GM12878 (cell line): ENCODE results near the gene CDKL1.

Source experiments
- EZH2 ChIP-seq: IDR thresholded peaks from 2 replicates; pipeline ENCODE4 v1.6.1; 2012; ENCODE audit warnings: low read depth, mild to moderate bottlenecking, control low read depth, inconsistent platforms, low read length, borderline replicate concordance; ENCODE audit not compliant: control insufficient read depth
- FOS ChIP-seq: IDR thresholded peaks from 3 replicates; pipeline ENCODE4 v1.6.1; 2011; ENCODE audit warnings: borderline replicate concordance; ENCODE audit not compliant: insufficient read length; ENCODE audit errors: extremely low read depth
- HDAC2 ChIP-seq: fragments of 200-600 bp; sonication (generic); IDR thresholded peaks from 2 replicates; pipeline ENCODE4 v1.6.1; 2017
- MYC ChIP-seq: IDR thresholded peaks from 2 replicates; pipeline ENCODE4 v1.6.1; 2011; ENCODE audit warnings: mild to moderate bottlenecking, low read length, moderate library complexity, inconsistent platforms; ENCODE audit not compliant: insufficient read depth, insufficient replicate concordance, insufficient read length, severe bottlenecking
- RB1 ChIP-seq: fragments of 450-650 bp; formaldehyde crosslinking; IDR thresholded peaks from 2 replicates; pipeline ENCODE4 v1.6.1; 2017; ENCODE audit warnings: mild to moderate bottlenecking, borderline replicate concordance
- RFX5 ChIP-seq: IDR thresholded peaks from 2 replicates; pipeline ENCODE4 v1.6.1; 2011; ENCODE audit warnings: low read depth, low read length, improper control_type of control experiment
- TF ChIP-seq, protein P1 (sequence below): IDR thresholded peaks from 2 replicates; pipeline ENCODE4 v1.6.1; 2012; ENCODE audit warnings: mild to moderate bottlenecking, low read depth, low read length
- TF ChIP-seq, protein P2 (sequence below), 3 experiments: IDR thresholded peaks in 2 of 3; conservative IDR thresholded peaks in 1 of 3; 2 replicates each; pipeline ENCODE4 v1.5.1; 2011; ENCODE audit warnings: low read depth in 3 of 3, low read length in 3 of 3, mild to moderate bottlenecking in 3 of 3, control low read depth in 2 of 3, moderate library complexity in 2 of 3, inconsistent platforms in 1 of 3, mixed read lengths in 1 of 3; ENCODE audit not compliant: control insufficient read depth in 2 of 3, insufficient read depth in 1 of 3; ENCODE audit errors: extremely low read depth in 1 of 3

DNA sequence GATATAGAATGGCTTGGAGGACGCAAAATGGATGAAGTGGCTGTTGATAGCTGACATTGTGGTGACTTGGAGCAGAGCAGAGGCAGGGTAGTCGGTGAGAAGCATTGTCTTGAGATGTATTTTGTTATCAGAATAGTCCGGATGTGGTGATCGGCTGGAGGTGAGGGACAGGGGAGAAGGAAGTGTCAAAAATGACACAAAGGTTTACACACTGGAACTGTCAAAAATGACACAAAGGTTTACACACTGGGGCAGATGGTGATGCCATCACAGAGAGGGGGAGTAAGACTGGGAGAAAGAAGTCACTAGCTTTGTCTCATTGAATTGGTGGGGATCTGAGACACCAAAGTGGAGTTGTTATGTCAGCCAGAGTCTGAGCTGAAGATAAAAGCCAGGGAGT, 30.1 kb downstream of the CDKL1 start:
- TF ChIP-seq, protein P1, sequence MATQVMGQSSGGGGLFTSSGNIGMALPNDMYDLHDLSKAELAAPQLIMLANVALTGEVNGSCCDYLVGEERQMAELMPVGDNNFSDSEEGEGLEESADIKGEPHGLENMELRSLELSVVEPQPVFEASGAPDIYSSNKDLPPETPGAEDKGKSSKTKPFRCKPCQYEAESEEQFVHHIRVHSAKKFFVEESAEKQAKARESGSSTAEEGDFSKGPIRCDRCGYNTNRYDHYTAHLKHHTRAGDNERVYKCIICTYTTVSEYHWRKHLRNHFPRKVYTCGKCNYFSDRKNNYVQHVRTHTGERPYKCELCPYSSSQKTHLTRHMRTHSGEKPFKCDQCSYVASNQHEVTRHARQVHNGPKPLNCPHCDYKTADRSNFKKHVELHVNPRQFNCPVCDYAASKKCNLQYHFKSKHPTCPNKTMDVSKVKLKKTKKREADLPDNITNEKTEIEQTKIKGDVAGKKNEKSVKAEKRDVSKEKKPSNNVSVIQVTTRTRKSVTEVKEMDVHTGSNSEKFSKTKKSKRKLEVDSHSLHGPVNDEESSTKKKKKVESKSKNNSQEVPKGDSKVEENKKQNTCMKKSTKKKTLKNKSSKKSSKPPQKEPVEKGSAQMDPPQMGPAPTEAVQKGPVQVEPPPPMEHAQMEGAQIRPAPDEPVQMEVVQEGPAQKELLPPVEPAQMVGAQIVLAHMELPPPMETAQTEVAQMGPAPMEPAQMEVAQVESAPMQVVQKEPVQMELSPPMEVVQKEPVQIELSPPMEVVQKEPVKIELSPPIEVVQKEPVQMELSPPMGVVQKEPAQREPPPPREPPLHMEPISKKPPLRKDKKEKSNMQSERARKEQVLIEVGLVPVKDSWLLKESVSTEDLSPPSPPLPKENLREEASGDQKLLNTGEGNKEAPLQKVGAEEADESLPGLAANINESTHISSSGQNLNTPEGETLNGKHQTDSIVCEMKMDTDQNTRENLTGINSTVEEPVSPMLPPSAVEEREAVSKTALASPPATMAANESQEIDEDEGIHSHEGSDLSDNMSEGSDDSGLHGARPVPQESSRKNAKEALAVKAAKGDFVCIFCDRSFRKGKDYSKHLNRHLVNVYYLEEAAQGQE, result no peak
- TF ChIP-seq HDAC2 (no peak), RFX5 (no peak), EZH2 (no peak), RB1 (no peak), FOS (no peak), MYC (no peak)
- TF ChIP-seq, protein P2, sequence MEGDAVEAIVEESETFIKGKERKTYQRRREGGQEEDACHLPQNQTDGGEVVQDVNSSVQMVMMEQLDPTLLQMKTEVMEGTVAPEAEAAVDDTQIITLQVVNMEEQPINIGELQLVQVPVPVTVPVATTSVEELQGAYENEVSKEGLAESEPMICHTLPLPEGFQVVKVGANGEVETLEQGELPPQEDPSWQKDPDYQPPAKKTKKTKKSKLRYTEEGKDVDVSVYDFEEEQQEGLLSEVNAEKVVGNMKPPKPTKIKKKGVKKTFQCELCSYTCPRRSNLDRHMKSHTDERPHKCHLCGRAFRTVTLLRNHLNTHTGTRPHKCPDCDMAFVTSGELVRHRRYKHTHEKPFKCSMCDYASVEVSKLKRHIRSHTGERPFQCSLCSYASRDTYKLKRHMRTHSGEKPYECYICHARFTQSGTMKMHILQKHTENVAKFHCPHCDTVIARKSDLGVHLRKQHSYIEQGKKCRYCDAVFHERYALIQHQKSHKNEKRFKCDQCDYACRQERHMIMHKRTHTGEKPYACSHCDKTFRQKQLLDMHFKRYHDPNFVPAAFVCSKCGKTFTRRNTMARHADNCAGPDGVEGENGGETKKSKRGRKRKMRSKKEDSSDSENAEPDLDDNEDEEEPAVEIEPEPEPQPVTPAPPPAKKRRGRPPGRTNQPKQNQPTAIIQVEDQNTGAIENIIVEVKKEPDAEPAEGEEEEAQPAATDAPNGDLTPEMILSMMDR (IDR thresholded peaks at IDR 0.05 in 2 of 3, conservative IDR thresholded peaks at IDR 0.05 in 1 of 3; ENCODE audit: control insufficient read depth in 2 of 3, extremely low read depth in 1 of 3, insufficient read depth in 1 of 3, low read depth in 3 of 3, low read length in 3 of 3), result no peak
